Astrocyte of the hippocampus (primary cell): ENCODE data around the gene USP17L5.
"Not testable (repeated sequence)": the region's sequence is repeated elsewhere in the genome, so short reads cannot be mapped to it uniquely, and the experiment has no call there.

ENCODE experiments used
- DNase-seq: peaks from one replicate; pipeline ENCODE4 v3.0.0; 2011; ENCODE audit warnings: low read depth, low spot score

The USP17L5 gene

GRCh38 chr4:9339103-9339502, at the start of gene USP17L5:
Gene USP17L5 (plus strand): TSS chr4:9339403. CDS start chr4:9339403, 0 bp downstream.
- not testable (repeated sequence) for DNase-seq

- not testable (repeated sequence) for DNase-seq
Observed at GRCh38 chr4:9324191-9324590, 15.0 kb upstream of the USP17L5 start.

GRCh38 chr4:9324865-9325264, 14.3 kb upstream of the USP17L5 start, which contains the start of gene USP17L24:
Gene USP17L24 (plus strand): TSS chr4:9325165. CDS start chr4:9325165, 0 bp downstream.
- DNase-seq: not testable (repeated sequence)

- not testable (repeated sequence) for DNase-seq
Observed at GRCh38 chr4:9329611-9330010, 9.6 kb upstream of the USP17L5 start, which contains the start of gene USP17L25. Gene USP17L25 (plus strand): TSS chr4:9329911. CDS start chr4:9329911, 0 bp downstream.

- not testable (repeated sequence) for DNase-seq
Observed at GRCh38 chr4:9334358-9334757, 4.8 kb upstream of the USP17L5 start, which contains the start of gene USP17L26. Gene USP17L26 (plus strand): TSS chr4:9334658. CDS start chr4:9334658, 0 bp downstream.

- DNase-seq: not testable (repeated sequence)
Observed at GRCh38 chr4:9343848-9344247, 4.6 kb downstream of the USP17L5 start, which contains the start of gene USP17L27. Gene USP17L27 (plus strand): TSS chr4:9344148. CDS start chr4:9344148, 0 bp downstream.

- DNase-seq: not testable (repeated sequence)
Observed at GRCh38 chr4:9348593-9348992, 9.4 kb downstream of the USP17L5 start, which contains the start of gene USP17L28. Gene USP17L28 (plus strand): TSS chr4:9348893. CDS start chr4:9348893, 0 bp downstream.

- DNase-seq: not testable (repeated sequence)
Observed at GRCh38 chr4:9350866-9351265, 11.7 kb downstream of the USP17L5 start.

- not testable (repeated sequence) for DNase-seq
Observed at GRCh38 chr4:9353338-9353737, 14.1 kb downstream of the USP17L5 start, which contains the start of gene USP17L29. Gene USP17L29 (plus strand): TSS chr4:9353638. CDS start chr4:9353638, 0 bp downstream.

GRCh38 chr4:9362829-9363228, 23.6 kb downstream of the USP17L5 start, which contains the start of gene USP17L30:
Gene USP17L30 (plus strand): TSS chr4:9363129. CDS start chr4:9363129, 0 bp downstream.
- not testable (repeated sequence) for DNase-seq

GRCh38 chr4:9379881-9380280, 40.7 kb downstream of the USP17L5 start:
- not testable (repeated sequence) for DNase-seq

GRCh38 chr4:9381012-9381534, 41.9 kb downstream of the USP17L5 start:
- peak; percentile 0 for DNase-seq

GRCh38 chr4:9384126-9384525, 44.9 kb downstream of the USP17L5 start:
- no peak for DNase-seq

- DNase-seq: not testable (repeated sequence)
Observed at GRCh38 chr4:9389001-9389400, 49.8 kb downstream of the USP17L5 start.
